Stimulated activated CD8-positive, alpha-beta memory T cell treated with anti-CD3 and anti-CD28 coated beads, Interleukin-12 subunit alpha, Interleukin-12 subunit beta, amount 100 ng/mL, for 4 hours (primary cell): ENCODE results near the gene RIMS1.

Experiments
- DNase-seq: peaks from one replicate; pipeline ENCODE4 v3.0.0-alpha.2; 2020; ENCODE audit warnings: low read depth

RIMS1 gene

GRCh38 chr6:72413884-72414283, 527.5 kb downstream of the RIMS1 start:
- DNase-seq = no peak

GRCh38 chr6:72414657-72415056, 528.3 kb downstream of the RIMS1 start:
- no peak for DNase-seq

- no peak for DNase-seq
Measured at GRCh38 chr6:72416744-72417465, 530.6 kb downstream of the RIMS1 start.

GRCh38 chr6:72417759-72418158, 531.4 kb downstream of the RIMS1 start:
- no peak for DNase-seq

- no peak for DNase-seq
Measured at GRCh38 chr6:72418495-72418894, 532.1 kb downstream of the RIMS1 start.

- no peak for DNase-seq
Measured at GRCh38 chr6:72419966-72420365, 533.6 kb downstream of the RIMS1 start.

- DNase-seq = no peak
Measured at GRCh38 chr6:72420409-72420808, 534.1 kb downstream of the RIMS1 start.

- DNase-seq = no peak
Measured at GRCh38 chr6:72421387-72421786, 535.0 kb downstream of the RIMS1 start.

GRCh38 chr6:72422171-72422570, 535.8 kb downstream of the RIMS1 start:
- DNase-seq = no peak

- no peak for DNase-seq
Measured at GRCh38 chr6:72424476-72424875, 538.1 kb downstream of the RIMS1 start.

GRCh38 chr6:72425003-72425681, 538.8 kb downstream of the RIMS1 start:
- DNase-seq = no peak

- DNase-seq = no peak
Measured at GRCh38 chr6:72440611-72441010, 554.3 kb downstream of the RIMS1 start.

- no peak for DNase-seq
Measured at GRCh38 chr6:72446430-72446829, 560.1 kb downstream of the RIMS1 start.
